ENCODE data around the gene ATE1.

- no peak for TF ChIP-seq CTCF (IDR thresholded peaks at IDR 0.05; ENCODE audit: extremely low read depth in 1 of 2, insufficient read depth in 1 of 2, low read depth in 1 of 2, low read length in 2 of 2)
- no peak for TF ChIP-seq EZH2 (IDR thresholded peaks at IDR 0.05; ENCODE audit: borderline replicate concordance, low read depth, low read length, severe bottlenecking)
- no peak for TF ChIP-seq POLR2A (IDR thresholded peaks at IDR 0.05; ENCODE audit: low read depth, low read length)
- no peak for TF ChIP-seq MAX (IDR thresholded peaks at IDR 0.05; ENCODE audit: insufficient read depth, insufficient read length)
- no peak for TF ChIP-seq POLR2AphosphoS5 (IDR thresholded peaks at IDR 0.05; ENCODE audit: insufficient read depth, low read depth, low read length)
Observed at GRCh38 chr10:121781101-121781500, 146.7 kb downstream of the ATE1 start.
